Measurements from ENCODE around the gene ARHGAP45. TPM values are rescaled to one million over a fixed set of nuclear protein-coding genes. Genes with fewer than 3 reads are reported as not detected.

Gene ARHGAP45
- total RNA-seq, 2 experiments from 2014 or later = 861 to 878 TPM

- Histone ChIP-seq H3K9me3 (ENCODE audit: control insufficient read depth in 1 of 2, insufficient read depth in 1 of 2, low read length in 2 of 2) (no peaks in the 10 kb centered on the region), H3K4me1 (ENCODE audit: insufficient read depth, low read length) (peaks cover 76% of the 10 kb centered on the region), H3K27ac (ENCODE audit: low read depth in 1 of 2, low read length in 2 of 2) (no peak overlapping the region), H3K36me3 (ENCODE audit: insufficient read depth, low read length) (peaks cover 53% of the 10 kb centered on the region), H3K4me3 (ENCODE audit: low read length) (peak overlapping the region; percentile 91), H3K27me3 (ENCODE audit: control insufficient read depth in 1 of 2, insufficient read depth in 2 of 2, low read length in 2 of 2) (no peaks in the 10 kb centered on the region)
- peaks cover 47% of the 10 kb centered on the region for H3K4me1 Mint-ChIP-seq (ENCODE audit: low read depth)
- ChIA-PET POLR2A (interaction anchor here (0.9 to 9.0 kb wide), 13 partner anchors 9 to 228 kb away, joined by 3 to 203 read pairs (median 6); partner anchors contain the start of genes ARHGAP45, CIRBP, CNN2 and RNU6-2), CTCF (interaction anchor here (0.8 to 2.3 kb wide), 3 partner anchors 24 to 203 kb away, joined by 3 to 6 read pairs (median 3); no protein-coding TSS in a partner anchor)
- no peaks in the 10 kb centered on the region for H3K9me3 Mint-ChIP-seq
- peak overlapping the region; percentile 100 for H3K4me3 Mint-ChIP-seq
- intact Hi-C loops (cut with DNase I, micrococcal nuclease) = loop anchor here in 1 of 2 experiments (2.0 kb wide), 1 partner anchor 21 kb away; the partner anchor contains the start of genes RNU6-2 and TMEM259
- peak overlapping the region; percentile 92 for H3K27ac Mint-ChIP-seq
- peak in 1 of 14 experiments; percentile 43 for DNase-seq
- no peak for ATAC-seq (ENCODE audit: poor library complexity)
- no peaks in the 10 kb centered on the region for H3K27me3 Mint-ChIP-seq
- H3K36me3 Mint-ChIP-seq (ENCODE audit: low read depth) = peaks cover 60% of the 10 kb centered on the region
- TF ChIP-seq CTCF (IDR thresholded peaks at IDR 0.05) = no peak
Measured at GRCh38 chr19:1041272-1041834, 25.6 kb upstream of the ARHGAP45 start.

DNA sequence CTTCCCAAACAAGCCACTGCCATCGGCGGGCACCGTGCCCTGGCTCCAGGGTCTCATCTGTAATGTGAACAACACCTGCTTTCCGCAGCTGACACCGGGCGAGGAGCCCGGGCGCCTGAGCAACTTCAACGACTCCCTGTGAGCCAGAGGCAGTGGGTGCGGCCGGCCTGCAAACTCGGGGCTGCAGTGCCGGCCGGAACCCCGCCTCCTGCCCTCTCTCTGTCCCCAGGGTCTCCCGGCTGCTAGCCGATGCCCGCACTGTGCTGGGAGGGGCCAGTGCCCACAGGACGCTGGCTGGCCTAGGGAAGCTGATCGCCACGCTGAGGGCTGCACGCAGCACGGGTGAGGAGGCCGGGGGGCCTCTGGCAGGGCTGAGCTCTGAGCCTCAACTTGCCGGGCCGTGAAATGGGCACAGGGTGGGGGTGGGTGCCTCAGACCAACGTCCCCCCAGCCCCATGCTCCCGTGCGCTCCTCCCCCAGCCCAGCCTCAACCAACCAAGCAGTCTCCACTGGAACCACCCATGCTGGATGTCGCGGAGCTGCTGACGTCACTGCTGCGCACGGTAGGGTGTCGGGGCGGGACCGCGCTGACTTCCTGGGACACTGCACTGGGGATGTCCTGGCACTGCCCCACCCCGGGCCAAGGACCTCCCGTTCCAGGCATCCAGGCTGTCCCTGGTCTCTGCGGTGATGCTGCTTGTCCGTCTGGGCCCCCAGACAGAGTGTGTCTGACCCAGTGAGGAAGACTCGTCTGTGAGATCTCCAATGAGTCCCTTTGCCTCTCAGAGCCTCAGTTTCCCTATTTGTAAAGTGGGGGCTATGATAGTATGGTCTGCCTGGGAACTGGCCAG lies 24.9 kb upstream of the ARHGAP45 start:
- H3K4me3 ChIP-seq (ENCODE audit: low read length) = peak overlapping the region; percentile 91
- Mint-ChIP-seq H3K4me1 (ENCODE audit: low read depth) (peaks cover 43% of the 10 kb centered on the region), H3K27me3 (no peaks in the 10 kb centered on the region), H3K36me3 (ENCODE audit: low read depth) (peaks cover 53% of the 10 kb centered on the region), H3K4me3 (no peak overlapping the region), H3K27ac (no peak overlapping the region), H3K9me3 (no peaks in the 10 kb centered on the region)
- ATAC-seq (ENCODE audit: poor library complexity) (no peak), DNase-seq (peak in 1 of 14 experiments; percentile 43)
- H3K4me1 ChIP-seq (ENCODE audit: insufficient read depth, low read length) = peaks cover 77% of the 10 kb centered on the region
- peaks cover 54% of the 10 kb centered on the region for H3K36me3 ChIP-seq (ENCODE audit: insufficient read depth, low read length)
- CTCF ChIA-PET = interaction anchor here (0.8 kb wide), 1 partner anchor 46 kb away, joined by 3 read pairs; no protein-coding TSS in a partner anchor
- POLR2A ChIA-PET = interaction anchor here (1.2 to 9.0 kb wide), 7 partner anchors 12 to 227 kb away, joined by 4 to 203 read pairs (median 90); partner anchors contain the start of genes ARHGAP45, CIRBP and CNN2
- no peak for TF ChIP-seq CTCF (IDR thresholded peaks at IDR 0.05)
- no peak overlapping the region for H3K27ac ChIP-seq (ENCODE audit: low read depth in 1 of 2, low read length in 2 of 2)
- H3K9me3 ChIP-seq (ENCODE audit: control insufficient read depth in 1 of 2, insufficient read depth in 1 of 2, low read length in 2 of 2) = no peaks in the 10 kb centered on the region
- H3K27me3 ChIP-seq (ENCODE audit: control insufficient read depth in 1 of 2, insufficient read depth in 2 of 2, low read length in 2 of 2) = no peaks in the 10 kb centered on the region
- intact Hi-C loops (cut with DNase I, micrococcal nuclease) = loop anchor here in 1 of 2 experiments (2.0 kb wide), 1 partner anchor 21 kb away; the partner anchor contains the start of genes RNU6-2 and TMEM259

DNA sequence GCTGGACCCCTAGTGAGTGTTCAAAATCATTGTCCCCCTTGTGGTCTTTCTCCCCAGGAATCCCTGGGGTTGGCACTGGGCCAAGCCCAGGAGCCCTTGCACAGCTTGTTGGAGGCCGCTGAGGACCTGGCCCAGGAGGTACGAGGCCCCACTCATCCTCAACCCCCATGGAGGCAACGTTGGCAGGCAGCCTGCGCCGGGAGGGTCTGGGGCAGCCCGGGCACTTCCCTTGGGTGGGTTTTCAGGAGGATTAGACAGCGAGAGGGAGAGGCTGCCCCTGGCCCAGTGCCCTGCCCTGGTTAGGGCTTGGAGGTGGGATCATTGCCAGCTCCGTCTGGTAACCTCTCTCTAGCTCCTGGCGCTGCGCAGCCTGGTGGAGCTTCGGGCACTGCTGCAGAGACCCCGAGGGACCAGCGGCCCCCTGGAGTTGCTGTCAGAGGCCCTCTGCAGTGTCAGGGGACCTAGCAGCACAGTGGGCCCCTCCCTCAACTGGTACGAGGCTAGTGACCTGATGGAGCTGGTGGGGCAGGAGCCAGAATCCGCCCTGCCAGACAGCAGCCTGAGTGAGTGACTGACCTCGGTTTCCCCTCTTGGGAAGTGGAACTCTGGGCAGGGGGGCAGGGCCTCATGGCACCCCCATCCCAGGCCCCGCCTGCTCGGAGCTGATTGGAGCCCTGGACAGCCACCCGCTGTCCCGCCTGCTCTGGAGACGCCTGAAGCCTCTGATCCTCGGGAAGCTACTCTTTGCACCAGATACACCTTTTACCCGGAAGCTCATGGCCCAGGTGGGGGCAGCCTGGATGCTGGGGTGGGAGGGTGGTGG lies 24.1 kb upstream of the ARHGAP45 start:
- peaks cover 45% of the 10 kb centered on the region for H3K36me3 Mint-ChIP-seq (ENCODE audit: low read depth)
- intact Hi-C loops (cut with DNase I, micrococcal nuclease) = no loop called here

More for the DNA sequence above, 24.1 kb upstream of the ARHGAP45 start:
- Histone ChIP-seq H3K4me3 (ENCODE audit: low read length) (no peak overlapping the region), H3K36me3 (ENCODE audit: insufficient read depth, low read length) (peaks cover 49% of the 10 kb centered on the region), H3K27ac (ENCODE audit: low read depth in 1 of 2, low read length in 2 of 2) (no peak overlapping the region), H3K9me3 (ENCODE audit: control insufficient read depth in 1 of 2, insufficient read depth in 1 of 2, low read length in 2 of 2) (no peaks in the 10 kb centered on the region), H3K27me3 (ENCODE audit: control insufficient read depth in 1 of 2, insufficient read depth in 2 of 2, low read length in 2 of 2) (no peaks in the 10 kb centered on the region), H3K4me1 (ENCODE audit: insufficient read depth, low read length) (peaks cover 76% of the 10 kb centered on the region)
- Mint-ChIP-seq H3K27me3 (no peaks in the 10 kb centered on the region), H3K27ac (no peak overlapping the region), H3K9me3 (no peaks in the 10 kb centered on the region), H3K4me3 (no peak overlapping the region), H3K4me1 (ENCODE audit: low read depth) (peaks cover 35% of the 10 kb centered on the region)
- ChIA-PET CTCF (interaction anchor here (1.1 kb wide), 1 partner anchor 21 kb away, joined by 3 read pairs; the partner anchor contains the start of gene RNU6-2), POLR2A (interaction anchor here (0.7 to 9.0 kb wide), 4 partner anchors 13 to 50 kb away, joined by 3 to 167 read pairs (median 78); partner anchors contain the start of gene ARHGAP45)
- DNase-seq (peak in 1 of 14 experiments; percentile 37), ATAC-seq (ENCODE audit: poor library complexity) (no peak)
- no peak for TF ChIP-seq CTCF (IDR thresholded peaks at IDR 0.05)

All from CD4-positive, alpha-beta T cell (primary cell).